CD8-positive, alpha-beta memory T cell (primary cell): ENCODE measurements around the gene DPH3. TPM values are rescaled to one million over a fixed set of nuclear protein-coding genes. Genes with fewer than 3 reads are reported as not detected.

ENCODE experiments used
- CTCF ChIA-PET: fragments of 350-600 bp; sonication (Branson Sonifier 250); formaldehyde crosslinking; loops from one replicate; lab custom pipeline; 2021; ENCODE audit warnings: antibody characterized with exemption; lab: Charles Lee
- POLR2A ChIA-PET: fragments of 350-600 bp; sonication (Branson Sonifier 250); formaldehyde crosslinking; loops from one replicate; lab custom pipeline; 2021; ENCODE audit warnings: antibody characterized with exemption; lab: Charles Lee
- DNase-seq, 5 donors: peaks; one replicate each; pipeline versions ENCODE4 v3.0.0 to v3.0.0-alpha.2; 2020 to 2022; ENCODE audit warnings: mixed read lengths in 1 of 5
- H3K27ac ChIP-seq: one replicate; pipeline ENCODE4 v1.7.0; 2013; ENCODE audit warnings: low read depth, mild to moderate bottlenecking, low read length, moderate library complexity
- H3K27me3 ChIP-seq: 2 replicates; pipeline ENCODE4 v1.7.0; 2013; ENCODE audit warnings: low read length, mild to moderate bottlenecking; ENCODE audit not compliant: insufficient read depth, poor library complexity, severe bottlenecking
- H3K36me3 ChIP-seq: 2 replicates; pipeline ENCODE4 v1.7.0; 2013; ENCODE audit warnings: mild to moderate bottlenecking, low read length, moderate library complexity; ENCODE audit not compliant: insufficient read depth
- H3K4me1 ChIP-seq: 2 replicates; pipeline ENCODE4 v1.7.0; 2013; ENCODE audit warnings: mild to moderate bottlenecking, low read length, moderate library complexity; ENCODE audit not compliant: insufficient read depth
- H3K4me3 ChIP-seq: 2 replicates; pipeline ENCODE4 v1.7.0; 2013; ENCODE audit warnings: mild to moderate bottlenecking, low read length
- H3K9me3 ChIP-seq: 2 replicates; pipeline ENCODE4 v1.7.0; 2013; ENCODE audit warnings: mild to moderate bottlenecking, low read length
- H3K27ac Mint-ChIP-seq, 8 donors: one replicate each; pipeline ENCODE4 v1.8.0; 2020 to 2021; ENCODE audit warnings: mixed read lengths in 8 of 8, mild to moderate bottlenecking in 6 of 8, inconsistent platforms in 3 of 8, moderate library complexity in 3 of 8
- H3K27me3 Mint-ChIP-seq, 2 donors: one replicate each; pipeline ENCODE4 v1.8.0; 2020 to 2021; ENCODE audit warnings: mixed read lengths in 2 of 2, mild to moderate bottlenecking in 1 of 2, moderate library complexity in 1 of 2
- H3K36me3 Mint-ChIP-seq, 3 donors: one replicate each; pipeline ENCODE4 v1.8.0; 2020 to 2021; ENCODE audit warnings: mixed read lengths in 3 of 3, inconsistent platforms in 1 of 3, mild to moderate bottlenecking in 1 of 3
- H3K4me1 Mint-ChIP-seq, 3 donors: one replicate each; pipeline ENCODE4 v1.8.0; 2020 to 2021; ENCODE audit warnings: mixed read lengths in 3 of 3, inconsistent platforms in 1 of 3, mild to moderate bottlenecking in 1 of 3
- H3K4me3 Mint-ChIP-seq, 7 donors: one replicate each; pipeline ENCODE4 v1.8.0; 2020 to 2021; ENCODE audit warnings: mixed read lengths in 7 of 7, mild to moderate bottlenecking in 6 of 7, moderate library complexity in 4 of 7, inconsistent platforms in 2 of 7
- H3K9me3 Mint-ChIP-seq, 5 donors: one replicate each; pipeline ENCODE4 v1.8.0; 2020 to 2022; ENCODE audit warnings: mixed read lengths in 5 of 5, mild to moderate bottlenecking in 3 of 5, moderate library complexity in 2 of 5, inconsistent platforms in 1 of 5
- polyA plus RNA-seq: library from polyadenylated mRNA; unstranded; fragments of 300-500 nt; fragmentation: Illumina TruSeq; gene quantifications from one replicate; pipeline ENCODE4 v1.2.3, GENCODE V29; 2021
- total RNA-seq, 2 experiments: library from RNA; stranded (reverse); gene quantifications; one replicate each; pipeline ENCODE4 v1.2.3, GENCODE V29; 2021

Gene DPH3
- total and polyA plus RNA-seq, 3 experiments from 2014 or later, result 29.9 to 32.8 (median 31.7) TPM

- CTCF ChIA-PET, result interaction anchor here (1.3 kb wide), 2 partner anchors 8 to 11 kb away, joined by 3 read pairs; no protein-coding TSS in a partner anchor
- no peaks in the 10 kb centered on the region for H3K36me3 ChIP-seq
- H3K36me3 Mint-ChIP-seq, result no peaks in the 10 kb centered on the region
- H3K4me3 Mint-ChIP-seq, result no peak overlapping the region
- H3K27ac ChIP-seq, result no peak overlapping the region
- H3K9me3 Mint-ChIP-seq, result no peaks in the 10 kb centered on the region
- H3K4me1 ChIP-seq, result no peaks in the 10 kb centered on the region
- no peak overlapping the region for H3K4me3 ChIP-seq
- H3K27me3 ChIP-seq, result no peaks in the 10 kb centered on the region
- POLR2A ChIA-PET, result no interaction called here
- DNase-seq, result no peak
- H3K27me3 Mint-ChIP-seq, result peaks cover 2 to 22% of the 10 kb centered on the region in 2 donors
- no peaks in the 10 kb centered on the region for H3K9me3 ChIP-seq
- H3K4me1 Mint-ChIP-seq, result no peaks in the 10 kb centered on the region
- H3K27ac Mint-ChIP-seq, result no peak overlapping the region
These were observed 30.9 kb downstream of the DPH3 start for GRCh38 chr3:16233806-16234205.

DNA sequence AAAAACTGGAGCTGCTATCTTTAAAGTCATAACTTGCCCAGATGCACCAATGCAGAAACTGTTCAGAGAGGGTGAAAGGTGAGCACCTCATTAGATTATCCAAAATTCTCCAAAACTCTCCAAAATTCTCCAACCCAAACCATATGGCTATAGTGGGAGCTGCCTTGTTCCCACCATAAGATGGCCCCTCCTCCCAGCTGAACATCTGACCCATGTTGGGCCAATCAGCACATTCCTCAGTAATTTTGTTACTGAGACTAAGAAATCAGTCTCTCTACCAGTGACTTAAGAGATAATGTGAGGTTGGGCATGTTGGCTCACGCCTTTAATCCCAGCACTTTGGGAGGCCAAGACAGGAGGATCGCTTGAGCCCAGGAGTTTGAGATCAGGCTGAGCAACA is 32.8 kb downstream of the DPH3 start:
- Histone ChIP-seq H3K36me3 (no peaks in the 10 kb centered on the region), H3K4me3 (no peak overlapping the region), H3K4me1 (no peaks in the 10 kb centered on the region), H3K9me3 (no peaks in the 10 kb centered on the region), H3K27me3 (no peaks in the 10 kb centered on the region), H3K27ac (no peak overlapping the region)
- no peaks in the 10 kb centered on the region for H3K4me1 Mint-ChIP-seq
- DNase-seq, result no peak
- H3K36me3 Mint-ChIP-seq, result no peaks in the 10 kb centered on the region
- CTCF ChIA-PET, result no interaction called here
- peaks cover 2 to 28% of the 10 kb centered on the region in 2 donors for H3K27me3 Mint-ChIP-seq
- H3K4me3 Mint-ChIP-seq, result no peak overlapping the region
- H3K9me3 Mint-ChIP-seq, result no peaks in the 10 kb centered on the region
- no peak overlapping the region for H3K27ac Mint-ChIP-seq
- POLR2A ChIA-PET, result interaction anchor here (0.6 kb wide), 1 partner anchor 1147 kb away, joined by 4 read pairs; no protein-coding TSS in a partner anchor

GRCh38 chr3:16229681-16230080 is 35.1 kb downstream of the DPH3 start:
- Mint-ChIP-seq H3K4me1 (no peaks in the 10 kb centered on the region), H3K9me3 (peaks cover 0 to 2% (median 0%) of the 10 kb centered on the region in 5 donors), H3K4me3 (no peak overlapping the region), H3K36me3 (no peaks in the 10 kb centered on the region), H3K27ac (no peak overlapping the region), H3K27me3 (peaks cover 2 to 32% of the 10 kb centered on the region in 2 donors)
- CTCF ChIA-PET, result interaction anchor here (1.4 kb wide), 1 partner anchor 14 kb away, joined by 3 read pairs; no protein-coding TSS in a partner anchor
- Histone ChIP-seq H3K27me3 (no peaks in the 10 kb centered on the region), H3K27ac (no peak overlapping the region), H3K4me1 (no peaks in the 10 kb centered on the region), H3K4me3 (no peak overlapping the region), H3K9me3 (no peaks in the 10 kb centered on the region), H3K36me3 (no peaks in the 10 kb centered on the region)
- DNase-seq, result no peak
- POLR2A ChIA-PET, result no interaction called here

GRCh38 chr3:16227566-16227965 is 37.2 kb downstream of the DPH3 start:
- H3K36me3 Mint-ChIP-seq, result no peaks in the 10 kb centered on the region
- ChIA-PET POLR2A (no interaction called here), CTCF (no interaction called here)
- H3K4me1 ChIP-seq, result no peaks in the 10 kb centered on the region
- H3K4me3 Mint-ChIP-seq, result no peak overlapping the region
- H3K9me3 Mint-ChIP-seq, result peaks cover 0 to 2% (median 0%) of the 10 kb centered on the region in 5 donors
- H3K4me1 Mint-ChIP-seq, result no peaks in the 10 kb centered on the region
- peaks cover 3 to 19% of the 10 kb centered on the region in 2 donors for H3K27me3 Mint-ChIP-seq
- H3K27ac Mint-ChIP-seq, result no peak overlapping the region
- H3K27ac ChIP-seq, result no peak overlapping the region
- H3K4me3 ChIP-seq, result no peak overlapping the region
- no peaks in the 10 kb centered on the region for H3K9me3 ChIP-seq
- no peak for DNase-seq
- H3K27me3 ChIP-seq, result no peaks in the 10 kb centered on the region
- H3K36me3 ChIP-seq, result no peaks in the 10 kb centered on the region

- no peak overlapping the region for H3K4me3 Mint-ChIP-seq
- H3K4me1 Mint-ChIP-seq, result no peaks in the 10 kb centered on the region
- H3K36me3 ChIP-seq, result no peaks in the 10 kb centered on the region
- H3K27me3 ChIP-seq, result no peaks in the 10 kb centered on the region
- no peak overlapping the region for H3K4me3 ChIP-seq
- POLR2A ChIA-PET, result no interaction called here
- H3K27ac ChIP-seq, result no peak overlapping the region
- no peak for DNase-seq
- no peaks in the 10 kb centered on the region for H3K9me3 ChIP-seq
- no peaks in the 10 kb centered on the region for H3K36me3 Mint-ChIP-seq
- peaks cover 4 to 16% of the 10 kb centered on the region in 2 donors for H3K27me3 Mint-ChIP-seq
- peaks cover 0 to 2% (median 0%) of the 10 kb centered on the region in 5 donors for H3K9me3 Mint-ChIP-seq
- H3K4me1 ChIP-seq, result no peaks in the 10 kb centered on the region
- H3K27ac Mint-ChIP-seq, result no peak overlapping the region
- CTCF ChIA-PET, result no interaction called here
These were observed 40.4 kb downstream of the DPH3 start for GRCh38 chr3:16224325-16224724.

- no peaks in the 10 kb centered on the region for H3K4me1 Mint-ChIP-seq
- peaks cover 0 to 2% (median 0%) of the 10 kb centered on the region in 5 donors for H3K9me3 Mint-ChIP-seq
- H3K4me1 ChIP-seq, result no peaks in the 10 kb centered on the region
- no peaks in the 10 kb centered on the region for H3K9me3 ChIP-seq
- POLR2A ChIA-PET, result no interaction called here
- no peak for DNase-seq
- H3K27me3 Mint-ChIP-seq, result peaks cover 7 to 10% of the 10 kb centered on the region in 2 donors
- no peaks in the 10 kb centered on the region for H3K36me3 Mint-ChIP-seq
- no peaks in the 10 kb centered on the region for H3K27me3 ChIP-seq
- H3K4me3 ChIP-seq, result no peak overlapping the region
- H3K36me3 ChIP-seq, result no peaks in the 10 kb centered on the region
- no peak overlapping the region for H3K27ac Mint-ChIP-seq
- H3K4me3 Mint-ChIP-seq, result no peak overlapping the region
- CTCF ChIA-PET, result no interaction called here
- H3K27ac ChIP-seq, result no peak overlapping the region
These were observed 42.2 kb downstream of the DPH3 start for GRCh38 chr3:16222547-16222946.

DNA sequence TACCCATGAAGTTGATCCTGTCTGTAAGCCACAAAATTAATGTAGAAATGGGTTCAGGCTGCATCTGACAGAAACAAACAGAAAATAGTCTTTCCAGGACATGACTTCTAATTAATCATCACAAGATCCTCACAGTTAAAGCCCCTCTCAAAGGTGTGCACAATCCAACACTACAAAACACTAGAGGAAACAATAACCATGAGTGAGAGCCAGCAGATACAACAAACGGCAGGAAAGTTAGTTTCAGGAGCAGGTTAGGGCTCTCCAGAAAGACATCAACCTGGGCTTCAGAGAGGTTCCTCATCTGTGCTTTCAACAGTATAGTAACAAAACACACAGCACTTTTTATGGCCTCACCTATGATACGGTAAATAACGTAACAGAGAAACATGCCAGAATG is 42.8 kb downstream of the DPH3 start:
- POLR2A ChIA-PET, result no interaction called here
- DNase-seq, result no peak
- H3K36me3 ChIP-seq, result no peaks in the 10 kb centered on the region
- no peaks in the 10 kb centered on the region for H3K4me1 Mint-ChIP-seq
- H3K36me3 Mint-ChIP-seq, result no peaks in the 10 kb centered on the region
- H3K9me3 ChIP-seq, result no peaks in the 10 kb centered on the region
- H3K27me3 ChIP-seq, result no peaks in the 10 kb centered on the region
- H3K4me3 Mint-ChIP-seq, result no peak overlapping the region
- no peak overlapping the region for H3K27ac ChIP-seq
- CTCF ChIA-PET, result no interaction called here
- H3K9me3 Mint-ChIP-seq, result peaks cover 0 to 2% (median 0%) of the 10 kb centered on the region in 5 donors
- H3K4me3 ChIP-seq, result no peak overlapping the region
- H3K27ac Mint-ChIP-seq, result no peak overlapping the region
- peaks cover 7 to 10% of the 10 kb centered on the region in 2 donors for H3K27me3 Mint-ChIP-seq
- no peaks in the 10 kb centered on the region for H3K4me1 ChIP-seq

DNA sequence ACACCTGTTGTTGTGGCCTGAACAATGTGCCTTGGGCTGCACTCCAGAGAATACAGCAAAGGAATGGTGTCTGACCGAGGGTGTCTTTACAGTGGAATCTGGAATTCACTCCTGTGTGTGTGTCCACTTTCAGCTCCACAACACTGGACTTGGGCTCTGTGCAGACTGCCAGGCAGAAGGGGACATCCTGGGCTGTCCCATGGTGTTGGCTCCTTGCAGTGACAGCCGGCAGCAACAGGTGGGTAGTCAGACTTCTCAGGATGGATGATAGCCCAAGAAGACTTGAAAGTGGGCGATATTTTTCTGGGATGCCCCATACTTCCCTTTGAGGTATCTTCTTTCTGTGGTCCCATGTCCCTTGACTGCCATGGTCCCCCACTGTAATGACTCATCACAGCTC is 45.0 kb downstream of the DPH3 start:
- H3K9me3 Mint-ChIP-seq, result no peaks in the 10 kb centered on the region
- no peaks in the 10 kb centered on the region for H3K4me1 Mint-ChIP-seq
- Histone ChIP-seq H3K36me3 (no peaks in the 10 kb centered on the region), H3K4me3 (no peak overlapping the region), H3K4me1 (no peaks in the 10 kb centered on the region), H3K27ac (no peak overlapping the region), H3K9me3 (no peaks in the 10 kb centered on the region), H3K27me3 (no peaks in the 10 kb centered on the region)
- no peaks in the 10 kb centered on the region for H3K36me3 Mint-ChIP-seq
- peaks cover 7% of the 10 kb centered on the region in 2 donors for H3K27me3 Mint-ChIP-seq
- no peak overlapping the region for H3K27ac Mint-ChIP-seq
- no peak overlapping the region for H3K4me3 Mint-ChIP-seq
- ChIA-PET CTCF (no interaction called here), POLR2A (no interaction called here)
- DNase-seq, result no peak
